ENCODE measurements around the gene NSD2. TPM values are rescaled to one million over a fixed set of nuclear protein-coding genes. Genes with fewer than 3 reads are reported as not detected.

Gene NSD2
- total RNA-seq, 1 donor, result 84.7 TPM

GRCh38 chr4:1985294-1985693 lies 114.1 kb downstream of the NSD2 start:
- no peak overlapping the region for H3K4me3 ChIP-seq (ENCODE audit: low read depth, low read length)
- TF ChIP-seq, protein P1, sequence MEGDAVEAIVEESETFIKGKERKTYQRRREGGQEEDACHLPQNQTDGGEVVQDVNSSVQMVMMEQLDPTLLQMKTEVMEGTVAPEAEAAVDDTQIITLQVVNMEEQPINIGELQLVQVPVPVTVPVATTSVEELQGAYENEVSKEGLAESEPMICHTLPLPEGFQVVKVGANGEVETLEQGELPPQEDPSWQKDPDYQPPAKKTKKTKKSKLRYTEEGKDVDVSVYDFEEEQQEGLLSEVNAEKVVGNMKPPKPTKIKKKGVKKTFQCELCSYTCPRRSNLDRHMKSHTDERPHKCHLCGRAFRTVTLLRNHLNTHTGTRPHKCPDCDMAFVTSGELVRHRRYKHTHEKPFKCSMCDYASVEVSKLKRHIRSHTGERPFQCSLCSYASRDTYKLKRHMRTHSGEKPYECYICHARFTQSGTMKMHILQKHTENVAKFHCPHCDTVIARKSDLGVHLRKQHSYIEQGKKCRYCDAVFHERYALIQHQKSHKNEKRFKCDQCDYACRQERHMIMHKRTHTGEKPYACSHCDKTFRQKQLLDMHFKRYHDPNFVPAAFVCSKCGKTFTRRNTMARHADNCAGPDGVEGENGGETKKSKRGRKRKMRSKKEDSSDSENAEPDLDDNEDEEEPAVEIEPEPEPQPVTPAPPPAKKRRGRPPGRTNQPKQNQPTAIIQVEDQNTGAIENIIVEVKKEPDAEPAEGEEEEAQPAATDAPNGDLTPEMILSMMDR (IDR thresholded peaks at IDR 0.05; ENCODE audit: insufficient read depth, low read length), result no peak
- no peak for DNase-seq (ENCODE audit: low read depth)

DNA sequence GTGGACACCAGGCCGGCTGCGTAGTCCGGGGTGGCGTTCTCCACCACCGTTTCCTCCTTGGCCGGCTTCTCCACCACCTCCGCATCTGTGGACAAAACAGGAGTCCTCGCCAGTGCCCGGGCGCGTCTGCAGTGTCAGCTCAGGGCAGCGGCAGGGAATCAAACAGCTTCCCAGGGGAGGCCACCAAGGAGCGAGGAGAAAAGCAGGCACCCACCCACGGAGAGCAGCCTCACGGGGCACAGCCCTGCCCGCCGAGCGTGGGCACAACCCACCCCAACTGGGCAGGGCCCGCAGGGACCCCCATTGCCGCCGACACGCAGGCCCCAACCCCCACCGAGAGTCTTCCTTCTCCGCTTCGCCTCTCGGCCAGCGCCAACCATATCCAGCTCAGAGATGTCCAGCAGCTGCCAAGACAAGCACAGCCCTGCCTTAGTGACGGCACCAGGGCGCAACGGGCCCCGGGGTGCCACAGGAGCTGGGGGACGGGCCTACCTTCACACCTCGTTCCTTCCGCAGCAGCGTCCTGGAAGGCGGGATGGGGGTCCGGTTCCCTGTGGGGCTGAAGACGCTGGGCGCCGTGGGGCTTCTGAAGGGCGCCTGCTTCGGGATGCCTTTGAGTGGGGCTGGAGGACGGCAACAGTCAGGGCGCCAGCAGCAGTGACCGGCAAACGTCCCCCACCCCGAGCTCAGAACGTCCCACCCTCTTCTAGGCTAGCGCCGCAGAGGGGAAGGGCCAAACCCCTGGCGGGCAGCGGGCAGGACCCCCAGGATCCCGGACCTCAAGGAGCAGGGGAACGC lies 114.8 kb downstream of the NSD2 start:
- no peak overlapping the region for H3K4me3 ChIP-seq (ENCODE audit: low read depth, low read length)
- TF ChIP-seq, protein P1 (IDR thresholded peaks at IDR 0.05; ENCODE audit: insufficient read depth, low read length), result no peak
- DNase-seq (ENCODE audit: low read depth), result no peak

GRCh38 chr4:1986578-1987210 lies 115.5 kb downstream of the NSD2 start:
- TF ChIP-seq, protein P1 (IDR thresholded peaks at IDR 0.05; ENCODE audit: insufficient read depth, low read length), result no peak
- H3K4me3 ChIP-seq (ENCODE audit: low read depth, low read length), result no peak overlapping the region
- DNase-seq (ENCODE audit: low read depth), result no peak

DNA sequence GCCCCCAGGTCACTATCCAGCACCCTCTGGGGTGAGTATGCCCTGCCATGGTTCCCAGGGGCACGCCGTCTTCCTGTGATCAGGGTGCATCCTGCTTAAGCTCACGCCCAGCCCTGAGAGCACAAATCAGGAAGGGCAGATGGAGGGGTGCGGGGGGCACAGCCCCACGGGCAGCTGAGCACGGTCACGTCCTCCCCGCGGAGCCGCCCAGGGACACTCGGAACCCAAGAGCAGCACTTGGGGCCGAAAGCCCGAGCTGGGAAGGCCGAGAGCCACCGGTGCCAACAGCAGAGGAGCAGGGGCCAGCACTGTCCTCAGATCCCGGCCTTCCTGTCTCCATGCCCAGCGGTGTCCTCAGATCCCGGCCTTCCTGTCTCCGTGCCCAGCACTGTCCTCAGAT lies 116.1 kb downstream of the NSD2 start:
- TF ChIP-seq, protein P1 (IDR thresholded peaks at IDR 0.05; ENCODE audit: insufficient read depth, low read length), result no peak
- H3K4me3 ChIP-seq (ENCODE audit: low read depth, low read length), result no peak overlapping the region
- DNase-seq (ENCODE audit: low read depth), result no peak

GRCh38 chr4:1987721-1988326 lies 116.6 kb downstream of the NSD2 start:
- TF ChIP-seq, protein P1 (IDR thresholded peaks at IDR 0.05; ENCODE audit: insufficient read depth, low read length), result no peak
- no peak for DNase-seq (ENCODE audit: low read depth)
- H3K4me3 ChIP-seq (ENCODE audit: low read depth, low read length), result no peak overlapping the region

DNA sequence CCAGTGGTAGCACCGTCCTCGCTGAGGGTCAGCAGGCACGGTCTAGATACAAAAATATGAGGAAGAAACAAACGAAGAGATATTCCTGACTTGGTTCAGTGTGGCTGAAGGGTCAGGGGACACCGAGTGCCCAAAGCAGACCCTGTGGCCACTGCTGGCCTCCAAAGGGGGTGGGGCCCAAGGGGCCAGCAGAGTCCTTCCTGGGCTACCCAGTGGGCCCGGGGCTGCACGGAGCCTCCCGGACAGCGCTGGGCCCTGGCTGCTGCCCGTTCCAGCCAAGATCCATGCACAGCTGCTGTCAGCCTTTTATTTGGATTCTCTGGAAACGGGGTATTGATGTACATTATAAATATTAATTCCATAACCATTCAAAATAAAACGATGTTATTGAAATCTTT lies 117.1 kb downstream of the NSD2 start:
- H3K4me3 ChIP-seq (ENCODE audit: low read depth, low read length), result no peak overlapping the region
- DNase-seq (ENCODE audit: low read depth), result no peak
- TF ChIP-seq, protein P1 (IDR thresholded peaks at IDR 0.05; ENCODE audit: insufficient read depth, low read length), result no peak

All from fibroblast of the aortic adventitia (primary cell).